ENCODE measurements around the gene PGAP6.
"Not testable (repeated sequence)": the region's sequence is repeated elsewhere in the genome, so short reads cannot be mapped to it uniquely, and the experiment has no call there.

PGAP6 gene

GRCh38 chr16:363110-363765, 18.5 kb downstream of the PGAP6 start:
- Histone ChIP-seq H3K9me3 (ENCODE audit: control insufficient read depth, low read length) (no peaks in the 10 kb centered on the region), H3K27ac (ENCODE audit: low read depth, low read length, severe bottlenecking) (no peak overlapping the region), H3K36me3 (ENCODE audit: control insufficient read depth, insufficient read depth, low read length) (peaks cover 22% of the 10 kb centered on the region), H3K4me1 (ENCODE audit: control insufficient read depth, insufficient read depth, low read length, poor library complexity, severe bottlenecking) (no peaks in the 10 kb centered on the region), H3K4me3 (ENCODE audit: extremely low read depth, insufficient read depth, low read length, poor library complexity, severe bottlenecking) (no peak overlapping the region)
- 83 to 84% methylated on average over 20 of the region's 20 CpGs for WGBS, 2 experiments (ENCODE audit: insufficient coverage in 2 of 2)

- not testable (repeated sequence) for H3K9me3 ChIP-seq (ENCODE audit: control insufficient read depth, low read length); H3K4me3 ChIP-seq (ENCODE audit: extremely low read depth, insufficient read depth, low read length, poor library complexity, severe bottlenecking); H3K27ac ChIP-seq (ENCODE audit: low read depth, low read length, severe bottlenecking); H3K4me1 ChIP-seq (ENCODE audit: control insufficient read depth, insufficient read depth, low read length, poor library complexity, severe bottlenecking)
- H3K36me3 ChIP-seq (ENCODE audit: control insufficient read depth, insufficient read depth, low read length): peaks cover 16% of the 10 kb centered on the region
- WGBS, 2 experiments (ENCODE audit: insufficient coverage in 2 of 2): 72 to 90% methylated on average over 2 to 8 of the region's 24 CpGs
These were observed 19.1 kb downstream of the PGAP6 start for GRCh38 chr16:362702-362999.

GRCh38 chr16:361872-362701, 19.7 kb downstream of the PGAP6 start:
- 51 to 57% methylated on average over 29 of the region's 30 CpGs for WGBS, 2 experiments (ENCODE audit: insufficient coverage in 2 of 2)
- Histone ChIP-seq H3K4me1 (ENCODE audit: control insufficient read depth, insufficient read depth, low read length, poor library complexity, severe bottlenecking) (no peaks in the 10 kb centered on the region), H3K27ac (ENCODE audit: low read depth, low read length, severe bottlenecking) (no peak overlapping the region), H3K4me3 (ENCODE audit: extremely low read depth, insufficient read depth, low read length, poor library complexity, severe bottlenecking) (no peak overlapping the region), H3K36me3 (ENCODE audit: control insufficient read depth, insufficient read depth, low read length) (peaks cover 10% of the 10 kb centered on the region), H3K9me3 (ENCODE audit: control insufficient read depth, low read length) (no peaks in the 10 kb centered on the region)

- Histone ChIP-seq H3K27ac (ENCODE audit: low read depth, low read length, severe bottlenecking) (no peak overlapping the region), H3K4me3 (ENCODE audit: extremely low read depth, insufficient read depth, low read length, poor library complexity, severe bottlenecking) (no peak overlapping the region)
- WGBS, 2 experiments (ENCODE audit: insufficient coverage in 2 of 2): 89 to 93% methylated on average over 26 to 29 of the region's 30 CpGs
These were observed 20.4 kb downstream of the PGAP6 start for GRCh38 chr16:361341-361871.

GRCh38 chr16:360698-361336, 21.0 kb downstream of the PGAP6 start:
- H3K4me1 ChIP-seq (ENCODE audit: control insufficient read depth, insufficient read depth, low read length, poor library complexity, severe bottlenecking): no peaks in the 10 kb centered on the region
- 95 to 96% methylated on average over 39 to 45 of the region's 47 CpGs for WGBS, 2 experiments (ENCODE audit: insufficient coverage in 2 of 2)
- H3K9me3 ChIP-seq (ENCODE audit: control insufficient read depth, low read length): no peaks in the 10 kb centered on the region
- H3K4me3 ChIP-seq (ENCODE audit: extremely low read depth, insufficient read depth, low read length, poor library complexity, severe bottlenecking): no peak overlapping the region
- H3K36me3 ChIP-seq (ENCODE audit: control insufficient read depth, insufficient read depth, low read length): no peaks in the 10 kb centered on the region
- no peak overlapping the region for H3K27ac ChIP-seq (ENCODE audit: low read depth, low read length, severe bottlenecking)

More at GRCh38 chr16:361341-361871, 20.4 kb downstream of the PGAP6 start:
- Histone ChIP-seq H3K36me3 (ENCODE audit: control insufficient read depth, insufficient read depth, low read length) (peaks cover 4% of the 10 kb centered on the region), H3K4me1 (ENCODE audit: control insufficient read depth, insufficient read depth, low read length, poor library complexity, severe bottlenecking) (no peaks in the 10 kb centered on the region), H3K9me3 (ENCODE audit: control insufficient read depth, low read length) (no peaks in the 10 kb centered on the region)

GRCh38 chr16:359871-360697, 21.7 kb downstream of the PGAP6 start:
- WGBS, 2 experiments (ENCODE audit: insufficient coverage in 2 of 2): 94 to 95% methylated on average over 29 to 36 of the region's 47 CpGs
- Histone ChIP-seq H3K27ac (ENCODE audit: low read depth, low read length, severe bottlenecking) (no peak overlapping the region), H3K9me3 (ENCODE audit: control insufficient read depth, low read length) (no peaks in the 10 kb centered on the region), H3K4me3 (ENCODE audit: extremely low read depth, insufficient read depth, low read length, poor library complexity, severe bottlenecking) (no peak overlapping the region), H3K4me1 (ENCODE audit: control insufficient read depth, insufficient read depth, low read length, poor library complexity, severe bottlenecking) (no peaks in the 10 kb centered on the region), H3K36me3 (ENCODE audit: control insufficient read depth, insufficient read depth, low read length) (no peaks in the 10 kb centered on the region)

GRCh38 chr16:359067-359763, 22.6 kb downstream of the PGAP6 start:
- H3K4me3 ChIP-seq (ENCODE audit: extremely low read depth, insufficient read depth, low read length, poor library complexity, severe bottlenecking): no peak overlapping the region
- 94% methylated on average over 14 to 19 of the region's 19 CpGs for WGBS, 2 experiments (ENCODE audit: insufficient coverage in 2 of 2)
- no peaks in the 10 kb centered on the region for H3K9me3 ChIP-seq (ENCODE audit: control insufficient read depth, low read length)
- no peak overlapping the region for H3K27ac ChIP-seq (ENCODE audit: low read depth, low read length, severe bottlenecking)
- H3K36me3 ChIP-seq (ENCODE audit: control insufficient read depth, insufficient read depth, low read length): no peaks in the 10 kb centered on the region
- H3K4me1 ChIP-seq (ENCODE audit: control insufficient read depth, insufficient read depth, low read length, poor library complexity, severe bottlenecking): no peaks in the 10 kb centered on the region

- WGBS, 2 experiments (ENCODE audit: insufficient coverage in 2 of 2): 74 to 97% methylated on average over 5 to 6 of the region's 12 CpGs
- H3K9me3 ChIP-seq (ENCODE audit: control insufficient read depth, low read length): no peaks in the 10 kb centered on the region
- no peak overlapping the region for H3K27ac ChIP-seq (ENCODE audit: low read depth, low read length, severe bottlenecking)
- H3K36me3 ChIP-seq (ENCODE audit: control insufficient read depth, insufficient read depth, low read length): no peaks in the 10 kb centered on the region
- no peak overlapping the region for H3K4me3 ChIP-seq (ENCODE audit: extremely low read depth, insufficient read depth, low read length, poor library complexity, severe bottlenecking)
- H3K4me1 ChIP-seq (ENCODE audit: control insufficient read depth, insufficient read depth, low read length, poor library complexity, severe bottlenecking): no peaks in the 10 kb centered on the region
These were observed 25.0 kb downstream of the PGAP6 start for GRCh38 chr16:356741-357140.

GRCh38 chr16:354971-355461, 26.8 kb downstream of the PGAP6 start:
- 85 to 96% methylated on average over 10 of the region's 10 CpGs for WGBS, 2 experiments (ENCODE audit: insufficient coverage in 2 of 2)
- Histone ChIP-seq H3K9me3 (ENCODE audit: control insufficient read depth, low read length) (no peaks in the 10 kb centered on the region), H3K4me3 (ENCODE audit: extremely low read depth, insufficient read depth, low read length, poor library complexity, severe bottlenecking) (no peak overlapping the region), H3K36me3 (ENCODE audit: control insufficient read depth, insufficient read depth, low read length) (peaks cover 9% of the 10 kb centered on the region), H3K27ac (ENCODE audit: low read depth, low read length, severe bottlenecking) (no peak overlapping the region), H3K4me1 (ENCODE audit: control insufficient read depth, insufficient read depth, low read length, poor library complexity, severe bottlenecking) (peaks cover 4% of the 10 kb centered on the region)
